Activated CD8-positive, alpha-beta memory T cell treated with anti-CD3 and anti-CD28 coated beads, Interleukin-2, amount 50 U/mL, for 1 hour (primary cell): ENCODE measurements around the gene C20orf144.

Experiments
- DNase-seq: peaks from one replicate; pipeline ENCODE4 v3.0.0-alpha.2; 2020; ENCODE audit errors: extremely low read depth

The C20orf144 gene

GRCh38 chr20:33650111-33650752, 11.9 kb upstream of the C20orf144 start:
- DNase-seq, result no peak

- DNase-seq, result no peak
Measured at GRCh38 chr20:33650753-33651561, 11.2 kb upstream of the C20orf144 start.

- DNase-seq, result no peak
Measured at GRCh38 chr20:33651562-33652048, 10.5 kb upstream of the C20orf144 start.

- DNase-seq, result no peak
Measured at GRCh38 chr20:33653218-33653899, 8.8 kb upstream of the C20orf144 start.

- no peak for DNase-seq
Measured at GRCh38 chr20:33653900-33654596, 8.1 kb upstream of the C20orf144 start.

- DNase-seq, result no peak
Measured at GRCh38 chr20:33654680-33655161, 7.4 kb upstream of the C20orf144 start.

- DNase-seq, result no peak
Measured at GRCh38 chr20:33655164-33655563, 7.0 kb upstream of the C20orf144 start.

GRCh38 chr20:33656010-33656782, 5.9 kb upstream of the C20orf144 start:
- DNase-seq, result no peak

- DNase-seq, result no peak
Measured at GRCh38 chr20:33656783-33657703, 5.1 kb upstream of the C20orf144 start.

GRCh38 chr20:33657704-33658095, 4.4 kb upstream of the C20orf144 start:
- no peak for DNase-seq

- DNase-seq, result no peak
Measured at GRCh38 chr20:33658510-33658909, 3.6 kb upstream of the C20orf144 start.

- DNase-seq, result no peak
Measured at GRCh38 chr20:33658929-33659328, 3.2 kb upstream of the C20orf144 start.

GRCh38 chr20:33659341-33660034, 2.6 kb upstream of the C20orf144 start:
- no peak for DNase-seq

GRCh38 chr20:33660035-33660684, 2.0 kb upstream of the C20orf144 start:
- no peak for DNase-seq

- DNase-seq, result no peak
Measured at GRCh38 chr20:33660685-33661058, 1.5 kb upstream of the C20orf144 start.

GRCh38 chr20:33663161-33664084, 1.3 kb downstream of the C20orf144 start:
- DNase-seq, result peak; percentile 16

- no peak for DNase-seq
Measured at GRCh38 chr20:33664085-33664761, 2.1 kb downstream of the C20orf144 start.
